ENCODE measurements around the gene CCDC32.
"Not testable (repeated sequence)": the region's sequence is repeated elsewhere in the genome, so short reads cannot be mapped to it uniquely, and the experiment has no call there.

CCDC32 gene

DNA sequence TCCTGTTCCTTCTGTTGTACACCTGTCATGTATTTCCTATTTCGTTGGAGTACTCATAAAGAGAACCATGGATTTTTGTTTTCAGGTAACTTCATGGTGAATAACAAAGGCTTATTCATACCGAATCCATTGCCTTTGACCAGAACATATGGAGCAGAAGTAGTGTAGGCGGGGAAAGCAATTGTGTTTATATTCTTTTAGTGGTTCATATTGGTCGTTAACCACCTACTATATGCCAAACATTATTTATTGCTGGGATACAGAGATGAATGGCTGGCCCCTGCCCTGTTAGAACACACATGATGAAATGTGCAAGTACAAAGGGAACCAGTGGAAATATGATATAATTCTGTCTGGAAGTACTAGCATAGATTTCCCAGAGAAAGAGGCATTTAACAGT, 14.1 kb upstream of the CCDC32 start:
- H3K79me2 ChIP-seq (ENCODE audit: insufficient read depth, low read depth) = no peaks in the 10 kb centered on the region
- no peak overlapping the region for H3K4me3 ChIP-seq (IDR thresholded peaks at IDR 0.05; ENCODE audit: insufficient read depth, low read depth, low read length)
- H3K4me2 ChIP-seq = no peak overlapping the region
- H2AFZ ChIP-seq (ENCODE audit: low read depth) = no peak overlapping the region
- no peaks in the 10 kb centered on the region for H3K4me1 ChIP-seq (ENCODE audit: low read depth, poor library complexity, severe bottlenecking)
- no peak overlapping the region for H3K27ac ChIP-seq
- no peak for TF ChIP-seq CTCF (conservative IDR thresholded peaks at IDR 0.05; ENCODE audit: low read depth, low read length)
- no peaks in the 10 kb centered on the region for H3K27me3 ChIP-seq (ENCODE audit: insufficient read depth, low read depth)
- H3K9ac ChIP-seq = no peak overlapping the region
- H4K20me1 ChIP-seq (ENCODE audit: insufficient read depth) = no peaks in the 10 kb centered on the region; the same call in 1 of the 2 replicates
- H3K36me3 ChIP-seq (ENCODE audit: insufficient read depth) = no peaks in the 10 kb centered on the region; the same call in 1 of the 2 replicates

GRCh38 chr15:40576914-40577313, 12.1 kb upstream of the CCDC32 start:
- not testable (repeated sequence) for H3K4me1 ChIP-seq (ENCODE audit: low read depth, poor library complexity, severe bottlenecking); H4K20me1 ChIP-seq (ENCODE audit: insufficient read depth); H3K36me3 ChIP-seq (ENCODE audit: insufficient read depth); H3K4me3 ChIP-seq (IDR thresholded peaks at IDR 0.05; ENCODE audit: insufficient read depth, low read depth, low read length); H3K9ac ChIP-seq; H2AFZ ChIP-seq (ENCODE audit: low read depth); H3K79me2 ChIP-seq (ENCODE audit: insufficient read depth, low read depth); H3K4me2 ChIP-seq; H3K27me3 ChIP-seq (ENCODE audit: insufficient read depth, low read depth); H3K27ac ChIP-seq

- H3K4me1 ChIP-seq (ENCODE audit: low read depth, poor library complexity, severe bottlenecking) = peaks cover 7% of the 10 kb centered on the region
- peaks cover 8% of the 10 kb centered on the region for H3K79me2 ChIP-seq (ENCODE audit: insufficient read depth, low read depth)
- no peaks in the 10 kb centered on the region; the same call in 1 of the 2 replicates for H4K20me1 ChIP-seq (ENCODE audit: insufficient read depth)
- H3K4me2 ChIP-seq = no peak overlapping the region
- H2AFZ ChIP-seq (ENCODE audit: low read depth) = no peak overlapping the region
- H3K4me3 ChIP-seq (IDR thresholded peaks at IDR 0.05; ENCODE audit: insufficient read depth, low read depth, low read length) = no peak overlapping the region
- H3K36me3 ChIP-seq (ENCODE audit: insufficient read depth) = no peaks in the 10 kb centered on the region; the same call in none of the 2 replicates
- no peak for TF ChIP-seq CTCF (conservative IDR thresholded peaks at IDR 0.05; ENCODE audit: low read depth, low read length)
- H3K9ac ChIP-seq = no peak overlapping the region
- no peak overlapping the region for H3K27ac ChIP-seq
- H3K27me3 ChIP-seq (ENCODE audit: insufficient read depth, low read depth) = no peaks in the 10 kb centered on the region
Observed at GRCh38 chr15:40575113-40575512, 10.3 kb upstream of the CCDC32 start.

GRCh38 chr15:40569129-40569953, 4.5 kb upstream of the CCDC32 start, which contains the start of gene RPUSD2:
RPUSD2 (plus strand) TSS chr15:40569299; CDS start chr15:40569338, 39 bp downstream.
- Histone ChIP-seq H3K27ac (peak within 1 kb of the TSS; percentile 31; the same call in 1 of the 2 replicates), H3K9ac (peak within 1 kb of the TSS; percentile 80), H3K27me3 (ENCODE audit: insufficient read depth, low read depth) (no peaks in the 10 kb centered on the region; the same call in 1 of the 2 replicates), H3K4me2 (peak within 1 kb of the TSS; percentile 100), H3K4me3 (IDR thresholded peaks at IDR 0.05; ENCODE audit: insufficient read depth, low read depth, low read length) (peak within 1 kb of the TSS; percentile 40), H2AFZ (ENCODE audit: low read depth) (peak within 1 kb of the TSS; percentile 83), H3K4me1 (ENCODE audit: low read depth, poor library complexity, severe bottlenecking) (peaks cover 30% of the 10 kb centered on the region), H3K79me2 (ENCODE audit: insufficient read depth, low read depth) (peaks cover 15% of the 10 kb centered on the region), H3K36me3 (ENCODE audit: insufficient read depth) (no peaks in the 10 kb centered on the region; the same call in 1 of the 2 replicates), H4K20me1 (ENCODE audit: insufficient read depth) (no peaks in the 10 kb centered on the region)
- TF ChIP-seq CTCF (conservative IDR thresholded peaks at IDR 0.05; ENCODE audit: low read depth, low read length) = no peak

DNA sequence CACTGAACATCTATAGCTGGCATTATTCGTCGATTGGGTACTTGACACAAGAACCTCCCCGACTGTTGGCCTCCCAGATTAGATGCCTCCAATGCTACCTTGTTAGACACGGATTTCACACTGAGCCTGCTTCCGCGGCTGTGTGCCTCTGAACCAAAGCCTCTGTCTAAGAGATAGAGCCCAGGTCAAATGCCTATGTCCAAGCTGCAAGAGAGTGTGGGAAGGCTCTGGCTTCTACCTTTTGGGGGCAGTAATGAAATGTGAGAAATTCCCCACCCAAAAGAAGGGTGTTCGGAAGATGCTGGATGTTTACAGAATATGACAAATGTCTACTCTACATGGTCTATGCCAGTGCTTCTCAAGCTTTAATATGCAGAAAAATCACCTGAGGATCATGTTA, 2.3 kb upstream of the CCDC32 start:
- Histone ChIP-seq H4K20me1 (ENCODE audit: insufficient read depth) (no peaks in the 10 kb centered on the region), H3K27ac (no peak overlapping the region), H3K4me1 (ENCODE audit: low read depth, poor library complexity, severe bottlenecking) (peaks cover 37% of the 10 kb centered on the region), H3K4me3 (IDR thresholded peaks at IDR 0.05; ENCODE audit: insufficient read depth, low read depth, low read length) (no peak overlapping the region), H3K4me2 (peak overlapping the region; percentile 7; the same call in 1 of the 2 replicates), H2AFZ (ENCODE audit: low read depth) (no peak overlapping the region), H3K36me3 (ENCODE audit: insufficient read depth) (no peaks in the 10 kb centered on the region), H3K27me3 (ENCODE audit: insufficient read depth, low read depth) (no peaks in the 10 kb centered on the region; the same call in 1 of the 2 replicates), H3K79me2 (ENCODE audit: insufficient read depth, low read depth) (peaks cover 23% of the 10 kb centered on the region), H3K9ac (no peak overlapping the region)
- TF ChIP-seq CTCF (conservative IDR thresholded peaks at IDR 0.05; ENCODE audit: low read depth, low read length) = peak; percentile 31; the same call in 1 of the 2 replicates

All from KMS-11 (cell line).